ENCODE results near the gene NFATC2. TPM values are rescaled to one million over a fixed set of nuclear protein-coding genes. Genes with fewer than 3 reads are reported as not detected.

The NFATC2 gene
- total RNA-seq, 1 experiment from 2014 or later, result 32.3 TPM

- Histone ChIP-seq H3K9me3 (ENCODE audit: low read length) (no peaks in the 10 kb centered on the region), H3K27me3 (ENCODE audit: low read length) (no peaks in the 10 kb centered on the region), H3K4me3 (ENCODE audit: low read length) (peak overlapping the region; percentile 33; the same call in 1 of the 2 replicates), H3K4me1 (ENCODE audit: low read length) (peaks cover 71% of the 10 kb centered on the region), H3K79me2 (ENCODE audit: low read length) (peaks cover 97% of the 10 kb centered on the region), H3K36me3 (ENCODE audit: insufficient read depth, low read length) (peaks cover 23% of the 10 kb centered on the region), H2AFZ (ENCODE audit: low read length) (no peak overlapping the region), H3K9me2 (replicated peaks; ENCODE audit: insufficient read depth, low read length) (no peaks in the 10 kb centered on the region), H3K9ac (ENCODE audit: low read length) (peak overlapping the region; percentile 73), H4K20me1 (ENCODE audit: insufficient read depth, low read depth, low read length) (no peaks in the 10 kb centered on the region), H3K4me2 (ENCODE audit: low read depth, low read length, poor library complexity, severe bottlenecking) (peak overlapping the region; percentile 57), H3K27ac (ENCODE audit: low read length) (peak overlapping the region; percentile 97)
- DNase-seq, result peak; percentile 75
Observed at GRCh38 chr20:51497542-51498467, 44.7 kb downstream of the NFATC2 start.

- Histone ChIP-seq H4K20me1 (ENCODE audit: insufficient read depth, low read depth, low read length) (no peaks in the 10 kb centered on the region), H3K4me1 (ENCODE audit: low read length) (peaks cover 63% of the 10 kb centered on the region), H3K36me3 (ENCODE audit: insufficient read depth, low read length) (peaks cover 23% of the 10 kb centered on the region; the same call in 1 of the 2 replicates), H3K4me2 (ENCODE audit: low read depth, low read length, poor library complexity, severe bottlenecking) (peak overlapping the region; percentile 57), H3K9me2 (replicated peaks; ENCODE audit: insufficient read depth, low read length) (no peaks in the 10 kb centered on the region), H3K9ac (ENCODE audit: low read length) (peak overlapping the region; percentile 73), H3K4me3 (ENCODE audit: low read length) (peak overlapping the region; percentile 33; the same call in 1 of the 2 replicates), H3K79me2 (ENCODE audit: low read length) (peaks cover 97% of the 10 kb centered on the region), H3K27ac (ENCODE audit: low read length) (peak overlapping the region; percentile 97), H3K27me3 (ENCODE audit: low read length) (no peaks in the 10 kb centered on the region), H2AFZ (ENCODE audit: low read length) (no peak overlapping the region), H3K9me3 (ENCODE audit: low read length) (no peaks in the 10 kb centered on the region)
- no peak for DNase-seq
Observed at GRCh38 chr20:51496964-51497363, 45.6 kb downstream of the NFATC2 start.

GRCh38 chr20:51495921-51496545 lies 46.5 kb downstream of the NFATC2 start:
- no peaks in the 10 kb centered on the region for H3K9me2 ChIP-seq (replicated peaks; ENCODE audit: insufficient read depth, low read length)
- H3K4me3 ChIP-seq (ENCODE audit: low read length), result no peak overlapping the region
- peak overlapping the region; percentile 20; the same call in 1 of the 2 replicates for H3K9ac ChIP-seq (ENCODE audit: low read length)
- H4K20me1 ChIP-seq (ENCODE audit: insufficient read depth, low read depth, low read length), result no peaks in the 10 kb centered on the region
- H3K4me1 ChIP-seq (ENCODE audit: low read length), result peaks cover 53% of the 10 kb centered on the region
- H3K27me3 ChIP-seq (ENCODE audit: low read length), result no peaks in the 10 kb centered on the region
- no peak for DNase-seq
- H3K9me3 ChIP-seq (ENCODE audit: low read length), result no peaks in the 10 kb centered on the region
- H2AFZ ChIP-seq (ENCODE audit: low read length), result no peak overlapping the region
- H3K27ac ChIP-seq (ENCODE audit: low read length), result peak overlapping the region; percentile 97
- H3K36me3 ChIP-seq (ENCODE audit: insufficient read depth, low read length), result peaks cover 23% of the 10 kb centered on the region; the same call in 1 of the 2 replicates
- H3K79me2 ChIP-seq (ENCODE audit: low read length), result peaks cover 97% of the 10 kb centered on the region
- H3K4me2 ChIP-seq (ENCODE audit: low read depth, low read length, poor library complexity, severe bottlenecking), result peak overlapping the region; percentile 57

- Histone ChIP-seq H3K9me3 (ENCODE audit: low read length) (no peaks in the 10 kb centered on the region), H3K27me3 (ENCODE audit: low read length) (no peaks in the 10 kb centered on the region), H3K4me3 (ENCODE audit: low read length) (no peak overlapping the region), H3K4me1 (ENCODE audit: low read length) (peaks cover 49% of the 10 kb centered on the region), H3K27ac (ENCODE audit: low read length) (peak overlapping the region; percentile 97), H3K79me2 (ENCODE audit: low read length) (peaks cover 99% of the 10 kb centered on the region), H3K36me3 (ENCODE audit: insufficient read depth, low read length) (peaks cover 25% of the 10 kb centered on the region), H4K20me1 (ENCODE audit: insufficient read depth, low read depth, low read length) (no peaks in the 10 kb centered on the region), H2AFZ (ENCODE audit: low read length) (no peak overlapping the region), H3K4me2 (ENCODE audit: low read depth, low read length, poor library complexity, severe bottlenecking) (no peak overlapping the region), H3K9ac (ENCODE audit: low read length) (peak overlapping the region; percentile 20; the same call in 1 of the 2 replicates), H3K9me2 (replicated peaks; ENCODE audit: insufficient read depth, low read length) (no peaks in the 10 kb centered on the region)
- no peak for DNase-seq
Observed at GRCh38 chr20:51495291-51495690, 47.2 kb downstream of the NFATC2 start.

- Histone ChIP-seq H3K36me3 (ENCODE audit: insufficient read depth, low read length) (peaks cover 21% of the 10 kb centered on the region), H3K4me3 (ENCODE audit: low read length) (no peak overlapping the region), H3K4me1 (ENCODE audit: low read length) (peaks cover 40% of the 10 kb centered on the region)
Observed at GRCh38 chr20:51494241-51495110, 48.0 kb downstream of the NFATC2 start.

GRCh38 chr20:51493346-51493791 lies 49.1 kb downstream of the NFATC2 start:
- Histone ChIP-seq H3K27ac (ENCODE audit: low read length) (no peak overlapping the region), H3K36me3 (ENCODE audit: insufficient read depth, low read length) (peaks cover 16% of the 10 kb centered on the region; the same call in 1 of the 2 replicates), H3K9ac (ENCODE audit: low read length) (no peak overlapping the region), H3K4me3 (ENCODE audit: low read length) (no peak overlapping the region), H3K9me3 (ENCODE audit: low read length) (no peaks in the 10 kb centered on the region), H3K9me2 (replicated peaks; ENCODE audit: insufficient read depth, low read length) (no peaks in the 10 kb centered on the region), H3K27me3 (ENCODE audit: low read length) (no peaks in the 10 kb centered on the region), H2AFZ (ENCODE audit: low read length) (no peak overlapping the region), H3K79me2 (ENCODE audit: low read length) (peaks cover 99% of the 10 kb centered on the region), H3K4me2 (ENCODE audit: low read depth, low read length, poor library complexity, severe bottlenecking) (no peak overlapping the region), H3K4me1 (ENCODE audit: low read length) (peaks cover 29% of the 10 kb centered on the region), H4K20me1 (ENCODE audit: insufficient read depth, low read depth, low read length) (no peaks in the 10 kb centered on the region)
- no peak for DNase-seq

More at GRCh38 chr20:51494241-51495110, 48.0 kb downstream of the NFATC2 start:
- H3K27me3 ChIP-seq (ENCODE audit: low read length), result no peaks in the 10 kb centered on the region
- no peaks in the 10 kb centered on the region for H3K9me2 ChIP-seq (replicated peaks; ENCODE audit: insufficient read depth, low read length)
- H3K4me2 ChIP-seq (ENCODE audit: low read depth, low read length, poor library complexity, severe bottlenecking), result no peak overlapping the region
- H3K9ac ChIP-seq (ENCODE audit: low read length), result no peak overlapping the region
- DNase-seq, result no peak
- H2AFZ ChIP-seq (ENCODE audit: low read length), result no peak overlapping the region
- H3K27ac ChIP-seq (ENCODE audit: low read length), result peak overlapping the region; percentile 97; the same call in 1 of the 2 replicates
- peaks cover 99% of the 10 kb centered on the region for H3K79me2 ChIP-seq (ENCODE audit: low read length)
- H3K9me3 ChIP-seq (ENCODE audit: low read length), result no peaks in the 10 kb centered on the region
- H4K20me1 ChIP-seq (ENCODE audit: insufficient read depth, low read depth, low read length), result no peaks in the 10 kb centered on the region

GRCh38 chr20:51492167-51493092 lies 50.1 kb downstream of the NFATC2 start:
- no peak overlapping the region for H2AFZ ChIP-seq (ENCODE audit: low read length)
- H3K9ac ChIP-seq (ENCODE audit: low read length), result no peak overlapping the region
- peaks cover 99% of the 10 kb centered on the region for H3K79me2 ChIP-seq (ENCODE audit: low read length)
- no peak overlapping the region for H3K4me2 ChIP-seq (ENCODE audit: low read depth, low read length, poor library complexity, severe bottlenecking)
- H3K4me1 ChIP-seq (ENCODE audit: low read length), result peaks cover 20% of the 10 kb centered on the region
- no peak overlapping the region for H3K27ac ChIP-seq (ENCODE audit: low read length)
- H3K27me3 ChIP-seq (ENCODE audit: low read length), result no peaks in the 10 kb centered on the region
- H3K36me3 ChIP-seq (ENCODE audit: insufficient read depth, low read length), result peaks cover 26% of the 10 kb centered on the region; the same call in 1 of the 2 replicates
- no peaks in the 10 kb centered on the region for H4K20me1 ChIP-seq (ENCODE audit: insufficient read depth, low read depth, low read length)
- no peak overlapping the region for H3K4me3 ChIP-seq (ENCODE audit: low read length)
- no peaks in the 10 kb centered on the region for H3K9me3 ChIP-seq (ENCODE audit: low read length)
- no peak for DNase-seq
- H3K9me2 ChIP-seq (replicated peaks; ENCODE audit: insufficient read depth, low read length), result no peaks in the 10 kb centered on the region
